ENCODE measurements around the gene PHOX2A.
"Not testable (repeated sequence)": the region's sequence is repeated elsewhere in the genome, so short reads cannot be mapped to it uniquely, and the experiment has no call there.

PHOX2A gene

GRCh38 chr11:72217841-72218240, 26.1 kb downstream of the PHOX2A start:
- H3K27ac ChIP-seq (ENCODE audit: low read depth, low read length) = no peak overlapping the region
- WGBS = 75% methylated on average over 2 of the region's 2 CpGs

GRCh38 chr11:72216638-72217037, 27.3 kb downstream of the PHOX2A start, which contains the start of gene FOLR2:
Gene FOLR2 (plus strand): TSS chr11:72216794. CDS start chr11:72218585, 1,791 bp downstream.
- Histone ChIP-seq H3K9ac (ENCODE audit: low read depth, low read length) (no peak within 1 kb of the TSS), H3K4me3 (ENCODE audit: low read length) (no peak within 1 kb of the TSS), H3K27me3 (ENCODE audit: insufficient read depth, low read length) (peaks cover 4% of the 10 kb centered on the region), H3K36me3 (ENCODE audit: insufficient read depth, low read length) (no peaks in the 10 kb centered on the region), H3K9me3 (ENCODE audit: insufficient read depth, low read depth, low read length) (no peaks in the 10 kb centered on the region), H3K27ac (ENCODE audit: low read depth, low read length) (no peak within 1 kb of the TSS), H3K4me1 (ENCODE audit: insufficient read depth, low read length) (no peaks in the 10 kb centered on the region; the same call in 1 of the 2 replicates)
- 93% methylated on average over 6 of the region's 6 CpGs for WGBS

More at GRCh38 chr11:72217841-72218240, 26.1 kb downstream of the PHOX2A start:
- no peaks in the 10 kb centered on the region for H3K36me3 ChIP-seq (ENCODE audit: insufficient read depth, low read length)
- peaks cover 9% of the 10 kb centered on the region for H3K4me1 ChIP-seq (ENCODE audit: insufficient read depth, low read length)
- H3K4me3 ChIP-seq (ENCODE audit: low read length) = no peak overlapping the region
- H3K27me3 ChIP-seq (ENCODE audit: insufficient read depth, low read length) = peaks cover 4% of the 10 kb centered on the region
- no peaks in the 10 kb centered on the region for H3K9me3 ChIP-seq (ENCODE audit: insufficient read depth, low read depth, low read length)
- no peak overlapping the region for H3K9ac ChIP-seq (ENCODE audit: low read depth, low read length)

- no peaks in the 10 kb centered on the region for H3K9me3 ChIP-seq (ENCODE audit: insufficient read depth, low read depth, low read length)
- no peak overlapping the region for H3K27ac ChIP-seq (ENCODE audit: low read depth, low read length)
- 77% methylated on average over 4 of the region's 4 CpGs for WGBS
- H3K4me1 ChIP-seq (ENCODE audit: insufficient read depth, low read length) = no peaks in the 10 kb centered on the region
- H3K4me3 ChIP-seq (ENCODE audit: low read length) = no peak overlapping the region
- H3K36me3 ChIP-seq (ENCODE audit: insufficient read depth, low read length) = no peaks in the 10 kb centered on the region
- H3K9ac ChIP-seq (ENCODE audit: low read depth, low read length) = no peak overlapping the region
- no peaks in the 10 kb centered on the region for H3K27me3 ChIP-seq (ENCODE audit: insufficient read depth, low read length)
Observed at GRCh38 chr11:72209101-72209500, 34.9 kb downstream of the PHOX2A start.

GRCh38 chr11:72208281-72208680, 35.7 kb downstream of the PHOX2A start:
- no peaks in the 10 kb centered on the region for H3K9me3 ChIP-seq (ENCODE audit: insufficient read depth, low read depth, low read length)
- WGBS = 93% methylated on average over 3 of the region's 3 CpGs
- H3K27me3 ChIP-seq (ENCODE audit: insufficient read depth, low read length) = no peaks in the 10 kb centered on the region
- H3K9ac ChIP-seq (ENCODE audit: low read depth, low read length) = no peak overlapping the region
- H3K27ac ChIP-seq (ENCODE audit: low read depth, low read length) = no peak overlapping the region
- no peaks in the 10 kb centered on the region for H3K36me3 ChIP-seq (ENCODE audit: insufficient read depth, low read length)
- no peak overlapping the region for H3K4me3 ChIP-seq (ENCODE audit: low read length)
- H3K4me1 ChIP-seq (ENCODE audit: insufficient read depth, low read length) = no peaks in the 10 kb centered on the region

GRCh38 chr11:72206794-72207193, 37.2 kb downstream of the PHOX2A start:
- H3K27me3 ChIP-seq (ENCODE audit: insufficient read depth, low read length); H3K27ac ChIP-seq (ENCODE audit: low read depth, low read length); H3K9ac ChIP-seq (ENCODE audit: low read depth, low read length); H3K9me3 ChIP-seq (ENCODE audit: insufficient read depth, low read depth, low read length); H3K36me3 ChIP-seq (ENCODE audit: insufficient read depth, low read length); H3K4me3 ChIP-seq (ENCODE audit: low read length); H3K4me1 ChIP-seq (ENCODE audit: insufficient read depth, low read length): not testable (repeated sequence)
- WGBS = 85% methylated on average over 2 of the region's 2 CpGs

- H3K4me3 ChIP-seq (ENCODE audit: low read length) = no peak overlapping the region
- no peaks in the 10 kb centered on the region for H3K9me3 ChIP-seq (ENCODE audit: insufficient read depth, low read depth, low read length)
- no peak overlapping the region for H3K9ac ChIP-seq (ENCODE audit: low read depth, low read length)
- H3K27me3 ChIP-seq (ENCODE audit: insufficient read depth, low read length) = no peaks in the 10 kb centered on the region
- H3K4me1 ChIP-seq (ENCODE audit: insufficient read depth, low read length) = no peaks in the 10 kb centered on the region
- H3K36me3 ChIP-seq (ENCODE audit: insufficient read depth, low read length) = no peaks in the 10 kb centered on the region
- H3K27ac ChIP-seq (ENCODE audit: low read depth, low read length) = no peak overlapping the region
Observed at GRCh38 chr11:72204886-72205285, 39.1 kb downstream of the PHOX2A start.

GRCh38 chr11:72203163-72203562, 40.8 kb downstream of the PHOX2A start:
- Histone ChIP-seq H3K4me3 (ENCODE audit: low read length) (no peak overlapping the region), H3K9ac (ENCODE audit: low read depth, low read length) (no peak overlapping the region), H3K4me1 (ENCODE audit: insufficient read depth, low read length) (no peaks in the 10 kb centered on the region), H3K9me3 (ENCODE audit: insufficient read depth, low read depth, low read length) (no peaks in the 10 kb centered on the region), H3K36me3 (ENCODE audit: insufficient read depth, low read length) (no peaks in the 10 kb centered on the region), H3K27me3 (ENCODE audit: insufficient read depth, low read length) (no peaks in the 10 kb centered on the region), H3K27ac (ENCODE audit: low read depth, low read length) (no peak overlapping the region)
- WGBS = 94% methylated on average over 1 of the region's 2 CpGs

- Histone ChIP-seq H3K9me3 (ENCODE audit: insufficient read depth, low read depth, low read length) (no peaks in the 10 kb centered on the region), H3K27me3 (ENCODE audit: insufficient read depth, low read length) (no peaks in the 10 kb centered on the region), H3K4me1 (ENCODE audit: insufficient read depth, low read length) (no peaks in the 10 kb centered on the region), H3K9ac (ENCODE audit: low read depth, low read length) (no peak overlapping the region), H3K27ac (ENCODE audit: low read depth, low read length) (no peak overlapping the region), H3K36me3 (ENCODE audit: insufficient read depth, low read length) (no peaks in the 10 kb centered on the region), H3K4me3 (ENCODE audit: low read length) (no peak overlapping the region)
- 93% methylated on average over 6 of the region's 6 CpGs for WGBS
Observed at GRCh38 chr11:72202571-72202970, 41.4 kb downstream of the PHOX2A start.

GRCh38 chr11:72201445-72201844, 42.5 kb downstream of the PHOX2A start:
- not testable (repeated sequence) for H3K27me3 ChIP-seq (ENCODE audit: insufficient read depth, low read length); H3K9me3 ChIP-seq (ENCODE audit: insufficient read depth, low read depth, low read length); H3K4me1 ChIP-seq (ENCODE audit: insufficient read depth, low read length); H3K4me3 ChIP-seq (ENCODE audit: low read length); H3K36me3 ChIP-seq (ENCODE audit: insufficient read depth, low read length); H3K9ac ChIP-seq (ENCODE audit: low read depth, low read length); H3K27ac ChIP-seq (ENCODE audit: low read depth, low read length)
- WGBS = 93% methylated on average over 40 of the region's 43 CpGs

- no peak overlapping the region for H3K9ac ChIP-seq (ENCODE audit: low read depth, low read length)
- no peaks in the 10 kb centered on the region for H3K27me3 ChIP-seq (ENCODE audit: insufficient read depth, low read length)
- H3K36me3 ChIP-seq (ENCODE audit: insufficient read depth, low read length) = no peaks in the 10 kb centered on the region
- no peak overlapping the region for H3K27ac ChIP-seq (ENCODE audit: low read depth, low read length)
- H3K9me3 ChIP-seq (ENCODE audit: insufficient read depth, low read depth, low read length) = no peaks in the 10 kb centered on the region
- H3K4me3 ChIP-seq (ENCODE audit: low read length) = no peak overlapping the region
- peaks cover 9% of the 10 kb centered on the region; the same call in 1 of the 2 replicates for H3K4me1 ChIP-seq (ENCODE audit: insufficient read depth, low read length)
- WGBS = 94% methylated on average over 12 of the region's 12 CpGs
Observed at GRCh38 chr11:72195518-72196270, 48.3 kb downstream of the PHOX2A start.

GRCh38 chr11:72191961-72192381, 52.0 kb downstream of the PHOX2A start, which contains the start of gene FOLR1:
Gene FOLR1 (plus strand): TSS chr11:72192140. CDS start chr11:72192174, 34 bp downstream.
- H3K9ac ChIP-seq (ENCODE audit: low read depth, low read length) = no peak within 1 kb of the TSS
- peaks cover 13% of the 10 kb centered on the region; the same call in 1 of the 2 replicates for H3K4me1 ChIP-seq (ENCODE audit: insufficient read depth, low read length)
- no peaks in the 10 kb centered on the region for H3K27me3 ChIP-seq (ENCODE audit: insufficient read depth, low read length)
- no peak within 1 kb of the TSS for H3K4me3 ChIP-seq (ENCODE audit: low read length)
- WGBS = 62% methylated on average over 5 of the region's 5 CpGs
- H3K9me3 ChIP-seq (ENCODE audit: insufficient read depth, low read depth, low read length) = no peaks in the 10 kb centered on the region
- no peak within 1 kb of the TSS for H3K27ac ChIP-seq (ENCODE audit: low read depth, low read length)
- H3K36me3 ChIP-seq (ENCODE audit: insufficient read depth, low read length) = no peaks in the 10 kb centered on the region

Measured in HUES64 (cell line).